KMS-11 (cell line): ENCODE data around the gene MYO1E.

Source experiments
- H2AFZ ChIP-seq: fragments of 200-600 bp; sonication (generic); 2 replicates; pipeline ENCODE4 v1.6.1; 2016; ENCODE audit warnings: antibody characterized with exemption, mixed run types, low read depth
- H3K27ac ChIP-seq: fragments of 200-600 bp; sonication (generic); 2 replicates; pipeline ENCODE4 v1.6.1; 2016; ENCODE audit warnings: mild to moderate bottlenecking, mixed run types
- H3K27me3 ChIP-seq: fragments of 200-600 bp; sonication (generic); 2 replicates; pipeline ENCODE4 v1.6.1; 2017; ENCODE audit warnings: mild to moderate bottlenecking, low read depth, mixed run types, moderate library complexity; ENCODE audit not compliant: insufficient read depth
- H3K36me3 ChIP-seq: fragments of 200-600 bp; sonication (generic); 2 replicates; pipeline ENCODE4 v1.6.1; 2017; ENCODE audit warnings: mild to moderate bottlenecking, mixed run types; ENCODE audit not compliant: insufficient read depth
- H3K4me1 ChIP-seq: fragments of 200-600 bp; sonication (generic); 2 replicates; pipeline ENCODE4 v1.6.1; 2016; ENCODE audit warnings: mild to moderate bottlenecking, low read depth, mixed run types; ENCODE audit not compliant: poor library complexity, severe bottlenecking
- H3K4me2 ChIP-seq: fragments of 200-600 bp; sonication (generic); 2 replicates; pipeline ENCODE4 v1.7.0; 2016; ENCODE audit warnings: mild to moderate bottlenecking, mixed run types
- H3K4me3 ChIP-seq: fragments of 200-600 bp; sonication (generic); IDR thresholded peaks from 2 replicates; pipeline ENCODE4 v1.6.1; 2017; ENCODE audit warnings: low read depth, low read length, mixed read lengths; ENCODE audit not compliant: insufficient read depth
- H3K79me2 ChIP-seq: fragments of 200-600 bp; sonication (generic); 2 replicates; pipeline ENCODE4 v1.6.1; 2016; ENCODE audit warnings: low read depth, mixed run types; ENCODE audit not compliant: insufficient read depth
- H3K9ac ChIP-seq: fragments of 200-600 bp; sonication (generic); 2 replicates; pipeline ENCODE4 v1.6.1; 2016; ENCODE audit warnings: mild to moderate bottlenecking, mixed run types
- H4K20me1 ChIP-seq: fragments of 200-600 bp; sonication (generic); 2 replicates; pipeline ENCODE4 v1.6.1; 2016; ENCODE audit warnings: mild to moderate bottlenecking, mixed run types; ENCODE audit not compliant: insufficient read depth
- TF ChIP-seq, protein P1 (sequence below): fragments of 200-600 bp; sonication (generic); conservative IDR thresholded peaks from 2 replicates; pipeline ENCODE4 v1.6.1; 2017; ENCODE audit warnings: low read depth, mild to moderate bottlenecking, antibody characterized with exemption, low read length, moderate library complexity, mixed read lengths

MYO1E gene

DNA sequence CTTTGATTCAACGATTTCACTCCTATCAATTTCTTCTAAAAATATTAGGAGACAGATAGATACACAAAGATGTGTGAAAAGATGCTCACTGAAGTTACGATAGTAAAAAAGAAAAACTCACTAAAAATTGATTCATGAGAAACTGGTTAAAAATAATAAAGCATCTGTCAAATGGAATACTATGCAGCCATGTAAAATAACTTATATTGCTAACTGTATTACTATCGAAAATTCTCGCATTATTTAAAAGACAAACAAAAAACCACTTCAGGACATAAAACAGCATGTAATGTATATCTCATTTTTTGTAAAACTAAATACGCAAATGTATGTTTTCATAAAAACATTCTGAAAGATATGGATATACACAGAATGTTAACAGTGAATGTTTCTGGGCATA, 199.5 kb downstream of the MYO1E start:
- Histone ChIP-seq H4K20me1 (no peaks in the 10 kb centered on the region), H3K9ac (no peak overlapping the region), H3K4me2 (no peak overlapping the region), H3K27me3 (no peaks in the 10 kb centered on the region), H3K79me2 (no peaks in the 10 kb centered on the region), H3K4me1 (no peaks in the 10 kb centered on the region), H3K36me3 (no peaks in the 10 kb centered on the region), H3K27ac (no peak overlapping the region), H3K4me3 (no peak overlapping the region), H2AFZ (no peak overlapping the region)
- TF ChIP-seq, protein P1, sequence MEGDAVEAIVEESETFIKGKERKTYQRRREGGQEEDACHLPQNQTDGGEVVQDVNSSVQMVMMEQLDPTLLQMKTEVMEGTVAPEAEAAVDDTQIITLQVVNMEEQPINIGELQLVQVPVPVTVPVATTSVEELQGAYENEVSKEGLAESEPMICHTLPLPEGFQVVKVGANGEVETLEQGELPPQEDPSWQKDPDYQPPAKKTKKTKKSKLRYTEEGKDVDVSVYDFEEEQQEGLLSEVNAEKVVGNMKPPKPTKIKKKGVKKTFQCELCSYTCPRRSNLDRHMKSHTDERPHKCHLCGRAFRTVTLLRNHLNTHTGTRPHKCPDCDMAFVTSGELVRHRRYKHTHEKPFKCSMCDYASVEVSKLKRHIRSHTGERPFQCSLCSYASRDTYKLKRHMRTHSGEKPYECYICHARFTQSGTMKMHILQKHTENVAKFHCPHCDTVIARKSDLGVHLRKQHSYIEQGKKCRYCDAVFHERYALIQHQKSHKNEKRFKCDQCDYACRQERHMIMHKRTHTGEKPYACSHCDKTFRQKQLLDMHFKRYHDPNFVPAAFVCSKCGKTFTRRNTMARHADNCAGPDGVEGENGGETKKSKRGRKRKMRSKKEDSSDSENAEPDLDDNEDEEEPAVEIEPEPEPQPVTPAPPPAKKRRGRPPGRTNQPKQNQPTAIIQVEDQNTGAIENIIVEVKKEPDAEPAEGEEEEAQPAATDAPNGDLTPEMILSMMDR, result no peak

DNA sequence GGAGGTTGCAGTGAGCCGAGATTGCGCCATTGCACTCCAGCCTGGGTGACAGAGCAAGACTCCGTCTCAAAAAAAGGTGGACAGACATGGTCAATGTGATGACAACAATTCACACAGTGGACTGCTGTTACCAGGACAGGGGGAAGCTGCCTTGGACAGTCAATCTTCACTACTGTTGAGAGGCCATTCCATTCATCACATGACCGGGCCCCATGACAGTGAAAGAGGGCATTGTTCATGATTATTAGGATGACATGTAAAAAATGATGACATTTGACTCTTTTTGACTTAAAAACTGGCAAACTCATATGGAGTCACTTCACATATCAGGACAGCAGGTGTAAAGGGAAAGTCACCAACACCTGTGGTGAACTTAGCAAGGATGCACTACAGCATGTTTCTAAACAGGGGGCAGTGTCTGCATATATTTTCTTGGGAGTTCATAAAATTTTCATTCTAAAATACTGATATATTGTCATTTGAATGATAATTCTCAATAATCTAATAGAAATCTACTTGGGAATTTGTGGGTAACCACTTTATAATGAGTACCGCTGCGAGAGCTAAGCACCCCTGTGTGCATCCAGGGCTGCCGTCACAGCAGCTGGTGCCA, 200.3 kb downstream of the MYO1E start:
- no peaks in the 10 kb centered on the region for H3K27me3 ChIP-seq
- no peak overlapping the region for H3K4me3 ChIP-seq
- H3K9ac ChIP-seq, result no peak overlapping the region
- TF ChIP-seq, protein P1, result peak; percentile 20; the same call in 1 of the 2 replicates
- H3K4me1 ChIP-seq, result no peaks in the 10 kb centered on the region
- no peak overlapping the region for H2AFZ ChIP-seq
- H3K27ac ChIP-seq, result no peak overlapping the region
- H4K20me1 ChIP-seq, result no peaks in the 10 kb centered on the region
- no peak overlapping the region for H3K4me2 ChIP-seq
- no peaks in the 10 kb centered on the region for H3K79me2 ChIP-seq
- H3K36me3 ChIP-seq, result no peaks in the 10 kb centered on the region

DNA sequence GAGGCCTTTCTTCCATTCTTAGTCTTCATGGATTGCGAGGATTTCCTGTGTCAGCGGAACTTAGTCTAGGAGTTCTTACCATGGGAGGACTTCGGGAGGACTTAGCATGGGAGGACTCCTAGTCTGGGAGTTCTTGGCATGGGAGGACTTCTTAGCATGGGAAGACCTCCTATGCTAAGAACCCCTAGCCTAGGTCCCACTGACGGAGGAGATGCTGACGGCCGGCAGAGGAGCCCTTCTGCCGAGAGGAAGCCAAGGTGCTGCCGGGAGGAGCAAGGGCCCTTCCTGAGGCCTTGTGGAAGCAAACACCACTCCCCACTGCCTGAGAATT, 201.6 kb downstream of the MYO1E start:
- TF ChIP-seq, protein P1, result no peak
- Histone ChIP-seq H2AFZ (no peak overlapping the region), H3K9ac (no peak overlapping the region), H3K27me3 (no peaks in the 10 kb centered on the region), H3K4me3 (no peak overlapping the region), H3K79me2 (no peaks in the 10 kb centered on the region), H3K36me3 (no peaks in the 10 kb centered on the region), H4K20me1 (no peaks in the 10 kb centered on the region), H3K4me1 (no peaks in the 10 kb centered on the region), H3K4me2 (no peak overlapping the region), H3K27ac (no peak overlapping the region)

DNA sequence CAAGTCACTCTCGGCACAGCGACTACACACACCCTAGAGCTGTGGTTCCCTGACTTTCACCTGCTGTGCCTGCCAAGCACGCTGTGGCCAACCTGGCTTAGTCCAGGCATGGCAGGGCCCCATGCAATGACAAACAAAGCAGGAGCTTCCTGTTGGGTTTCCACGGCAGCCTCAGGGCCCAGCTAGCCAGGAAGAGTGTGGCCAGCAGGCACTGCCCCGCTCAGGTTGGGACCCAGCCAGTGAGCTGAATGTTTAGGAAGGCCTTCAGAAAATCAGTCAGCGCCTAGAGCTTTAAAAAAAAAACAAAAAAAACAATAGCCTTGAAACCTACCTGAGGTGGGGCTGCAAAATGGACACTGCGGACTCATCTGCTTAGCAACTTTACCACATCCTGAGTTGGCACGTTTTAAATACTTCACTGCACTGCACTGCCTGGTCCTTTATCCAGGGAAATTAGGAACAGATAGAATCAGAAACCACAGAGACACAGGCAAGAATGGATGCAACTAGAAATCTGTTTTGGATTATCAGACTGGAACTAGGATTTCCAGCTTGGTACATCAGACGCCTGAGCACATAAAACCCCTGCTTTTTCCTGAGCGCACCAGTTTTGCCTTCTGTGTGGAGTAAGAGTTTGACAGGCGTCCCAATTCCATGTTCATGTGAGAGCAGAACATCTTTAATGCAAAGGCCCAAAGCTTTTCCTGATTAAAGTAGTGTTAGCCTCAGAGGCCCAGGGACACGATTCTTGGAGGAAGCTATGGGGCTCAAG, 202.2 kb downstream of the MYO1E start:
- Histone ChIP-seq H2AFZ (no peak overlapping the region), H3K27ac (no peak overlapping the region), H3K79me2 (no peaks in the 10 kb centered on the region), H3K27me3 (no peaks in the 10 kb centered on the region), H3K9ac (no peak overlapping the region), H3K36me3 (no peaks in the 10 kb centered on the region), H4K20me1 (no peaks in the 10 kb centered on the region), H3K4me1 (no peaks in the 10 kb centered on the region), H3K4me2 (no peak overlapping the region), H3K4me3 (no peak overlapping the region)
- TF ChIP-seq, protein P1, result no peak
